ENCODE measurements around the gene CDK6. TPM values are rescaled to one million over a fixed set of nuclear protein-coding genes. Genes with fewer than 3 reads are reported as not detected.

CDK6 gene
- total RNA-seq, 6 experiments from 2014 or later = 6.9 to 23.7 (median 17.0) TPM

- H3K9me3 ChIP-seq = no peaks in the 10 kb centered on the region
Observed at GRCh38 chr7:92668564-92668963, 167.8 kb downstream of the CDK6 start.

DNA sequence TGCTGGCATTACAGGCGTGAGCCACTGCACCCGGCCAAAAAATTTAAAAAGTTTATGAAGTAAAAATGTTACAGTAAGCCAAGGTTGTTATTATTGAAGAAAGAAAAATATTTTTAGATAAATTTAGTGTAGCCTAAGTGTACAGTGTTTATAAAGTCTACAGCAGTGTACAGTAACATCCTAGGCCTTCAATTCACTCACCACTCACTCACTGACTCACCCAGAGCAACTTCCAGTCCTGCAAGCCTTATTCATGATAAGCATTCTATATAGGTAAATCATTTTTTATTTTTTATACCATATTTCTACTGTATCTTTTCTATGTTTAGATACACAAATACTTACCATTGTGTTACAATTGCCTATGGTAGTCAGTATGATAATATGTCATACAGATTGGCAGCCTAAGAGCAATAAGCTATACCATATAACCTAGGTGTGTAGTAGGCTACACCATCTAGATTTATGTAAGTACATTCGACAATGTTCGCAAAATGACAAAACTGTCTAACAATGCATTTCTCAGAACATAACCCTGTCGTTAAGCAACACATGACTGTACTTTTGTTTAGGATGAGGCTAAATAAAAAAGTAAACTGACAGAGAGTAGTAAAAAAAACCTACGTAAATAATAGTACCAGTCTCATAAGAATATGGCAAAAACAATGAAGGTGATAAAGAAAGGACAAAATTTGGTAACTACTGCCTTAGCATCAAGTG lies 168.4 kb downstream of the CDK6 start:
- H3K4me1 ChIP-seq = peaks cover 0 to 9% (median 5%) of the 10 kb centered on the region in 4 donors
- H3K27me3 ChIP-seq = no peaks in the 10 kb centered on the region
- ATAC-seq (no peak), DNase-seq (no peak)
- no peaks in the 10 kb centered on the region for H3K9me3 ChIP-seq
- intact Hi-C loops (cut with DNase I) = no loop called here
- WGBS (ENCODE audit: insufficient coverage, low coverage, low lambda C conversion rate, missing lambda C conversion rate) = 94% methylated on average over 6 of the region's 6 CpGs
- TF ChIP-seq, protein P1, sequence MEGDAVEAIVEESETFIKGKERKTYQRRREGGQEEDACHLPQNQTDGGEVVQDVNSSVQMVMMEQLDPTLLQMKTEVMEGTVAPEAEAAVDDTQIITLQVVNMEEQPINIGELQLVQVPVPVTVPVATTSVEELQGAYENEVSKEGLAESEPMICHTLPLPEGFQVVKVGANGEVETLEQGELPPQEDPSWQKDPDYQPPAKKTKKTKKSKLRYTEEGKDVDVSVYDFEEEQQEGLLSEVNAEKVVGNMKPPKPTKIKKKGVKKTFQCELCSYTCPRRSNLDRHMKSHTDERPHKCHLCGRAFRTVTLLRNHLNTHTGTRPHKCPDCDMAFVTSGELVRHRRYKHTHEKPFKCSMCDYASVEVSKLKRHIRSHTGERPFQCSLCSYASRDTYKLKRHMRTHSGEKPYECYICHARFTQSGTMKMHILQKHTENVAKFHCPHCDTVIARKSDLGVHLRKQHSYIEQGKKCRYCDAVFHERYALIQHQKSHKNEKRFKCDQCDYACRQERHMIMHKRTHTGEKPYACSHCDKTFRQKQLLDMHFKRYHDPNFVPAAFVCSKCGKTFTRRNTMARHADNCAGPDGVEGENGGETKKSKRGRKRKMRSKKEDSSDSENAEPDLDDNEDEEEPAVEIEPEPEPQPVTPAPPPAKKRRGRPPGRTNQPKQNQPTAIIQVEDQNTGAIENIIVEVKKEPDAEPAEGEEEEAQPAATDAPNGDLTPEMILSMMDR (IDR thresholded peaks at IDR 0.05) = no peak
- no peak for TF ChIP-seq POLR2A (IDR thresholded peaks at IDR 0.05)
- no peaks in the 10 kb centered on the region for H3K36me3 ChIP-seq
- no peak overlapping the region for H3K27ac ChIP-seq
- no peak overlapping the region for H3K4me3 ChIP-seq

More at GRCh38 chr7:92668564-92668963, 167.8 kb downstream of the CDK6 start:
- Histone ChIP-seq H3K36me3 (no peaks in the 10 kb centered on the region), H3K4me3 (no peak overlapping the region), H3K27ac (no peak overlapping the region), H3K4me1 (peaks cover 0 to 9% (median 5%) of the 10 kb centered on the region in 4 donors), H3K27me3 (no peaks in the 10 kb centered on the region)
- TF ChIP-seq POLR2A (IDR thresholded peaks at IDR 0.05) = no peak
- TF ChIP-seq, protein P1 (IDR thresholded peaks at IDR 0.05) = no peak
- ATAC-seq = no peak
- intact Hi-C loops (cut with DNase I) = no loop called here
- DNase-seq = no peak

GRCh38 chr7:92665926-92666325 lies 170.4 kb downstream of the CDK6 start:
- Histone ChIP-seq H3K27ac (no peak overlapping the region), H3K9me3 (no peaks in the 10 kb centered on the region), H3K4me3 (no peak overlapping the region), H3K27me3 (no peaks in the 10 kb centered on the region), H3K4me1 (peaks cover 0 to 6% (median 3%) of the 10 kb centered on the region in 4 donors), H3K36me3 (no peaks in the 10 kb centered on the region)
- TF ChIP-seq, protein P1 (IDR thresholded peaks at IDR 0.05) = no peak
- no peak for TF ChIP-seq POLR2A (IDR thresholded peaks at IDR 0.05)
- ATAC-seq (no peak), DNase-seq (no peak)
- intact Hi-C loops (cut with DNase I) = no loop called here
- 90% methylated on average over 2 of the region's 2 CpGs for WGBS (ENCODE audit: insufficient coverage, low coverage, low lambda C conversion rate, missing lambda C conversion rate)

DNA sequence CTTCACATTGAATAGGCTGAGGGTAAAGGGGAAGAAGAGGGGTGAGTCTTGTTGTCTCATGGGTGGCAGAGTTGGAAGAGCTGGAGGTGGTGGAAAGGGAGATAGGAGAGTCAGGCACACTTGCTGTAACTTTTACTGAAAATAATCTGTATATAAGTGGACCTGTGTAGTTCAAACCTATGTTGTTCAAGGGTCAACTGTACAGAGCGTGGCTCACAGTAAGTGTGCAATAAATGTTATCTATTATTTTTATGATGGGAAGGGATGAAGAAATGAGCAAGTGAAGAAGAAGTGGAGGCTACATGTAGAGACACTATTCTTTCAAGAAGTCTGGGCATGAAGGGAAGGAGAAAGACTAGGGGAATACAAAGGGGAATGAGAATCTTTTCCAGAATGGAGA lies 174.7 kb downstream of the CDK6 start:
- TF ChIP-seq, protein P1 (IDR thresholded peaks at IDR 0.05) = no peak
- TF ChIP-seq POLR2A (IDR thresholded peaks at IDR 0.05) = no peak
- peaks cover 0 to 2% (median 0%) of the 10 kb centered on the region in 4 donors for H3K4me1 ChIP-seq
- 100% methylated on average over 1 of the region's 1 CpG for WGBS (ENCODE audit: insufficient coverage, low coverage, low lambda C conversion rate, missing lambda C conversion rate)
- DNase-seq (no peak), ATAC-seq (no peak)
- no peak overlapping the region for H3K27ac ChIP-seq
- no peaks in the 10 kb centered on the region for H3K27me3 ChIP-seq
- no peak overlapping the region for H3K4me3 ChIP-seq
- peaks cover 0 to 4% (median 0%) of the 10 kb centered on the region in 4 donors for H3K36me3 ChIP-seq
- intact Hi-C loops (cut with DNase I) = no loop called here
- no peaks in the 10 kb centered on the region for H3K9me3 ChIP-seq

Data from right lobe of liver (tissue), 6 donors.